DND-41 (cell line): ENCODE measurements around the gene GABRA4.

ENCODE experiments used
- ATAC-seq: fragments of 200-7000 bp; cut with Tn5 transposase; 3 replicates; pipeline ENCODE4 v1.9.1; 2021; ENCODE audit warnings: low read depth; ENCODE audit not compliant: insufficient read depth
- DNase-seq: peaks from one replicate; pipeline ENCODE4 v3.0.0-alpha.2; 2020
- H2AFZ ChIP-seq: 2 replicates; pipeline ENCODE4 v1.6.0; 2012; ENCODE audit warnings: low read depth, low read length
- H3K27ac ChIP-seq: 2 replicates; pipeline ENCODE4 v1.5.1; 2012; ENCODE audit warnings: low read length, inconsistent platforms
- H3K27me3 ChIP-seq: fragments of 200-600 bp; sonication (generic); 2 replicates; pipeline ENCODE4 v1.6.0; 2012; ENCODE audit warnings: low read length, mild to moderate bottlenecking, inconsistent platforms; ENCODE audit not compliant: insufficient read depth, poor library complexity
- H3K36me3 ChIP-seq: 2 replicates; pipeline ENCODE4 v1.5.1; 2012; ENCODE audit warnings: low read length, inconsistent platforms; ENCODE audit not compliant: insufficient read depth
- H3K4me1 ChIP-seq: 2 replicates; pipeline ENCODE4 v1.5.1; 2012; ENCODE audit warnings: mild to moderate bottlenecking, low read length; ENCODE audit not compliant: insufficient read depth
- H3K4me2 ChIP-seq: 2 replicates; pipeline ENCODE4 v1.6.0; 2012; ENCODE audit warnings: mild to moderate bottlenecking, moderate library complexity, low read length, inconsistent platforms; ENCODE audit not compliant: insufficient read depth
- H3K4me3 ChIP-seq, 2 experiments: fragments of 200-600 bp in 1 of 2; shearing (Covaris generic) in 1 of 2; 2 replicates each; pipeline ENCODE4 v1.5.1; 2012 to 2016; ENCODE audit warnings: inconsistent platforms in 2 of 2, low read length in 2 of 2, mild to moderate bottlenecking in 2 of 2, low read depth in 1 of 2, moderate library complexity in 1 of 2
- H3K79me2 ChIP-seq: 2 replicates; pipeline ENCODE4 v1.6.0; 2012; ENCODE audit warnings: low read length, inconsistent platforms; ENCODE audit not compliant: insufficient read depth
- H3K9ac ChIP-seq: 2 replicates; pipeline ENCODE4 v1.6.0; 2012; ENCODE audit warnings: low read depth, mild to moderate bottlenecking, inconsistent platforms, low read length, moderate library complexity
- H3K9me3 ChIP-seq: 2 replicates; pipeline ENCODE4 v1.5.1; 2012; ENCODE audit warnings: low read length, moderate library complexity, mild to moderate bottlenecking, inconsistent platforms; ENCODE audit not compliant: insufficient read depth, severe bottlenecking
- H4K20me1 ChIP-seq: 2 replicates; pipeline ENCODE4 v1.6.0; 2012; ENCODE audit warnings: low read length; ENCODE audit not compliant: insufficient read depth
- CTCF ChIP-seq: IDR thresholded peaks from 2 replicates; pipeline ENCODE4 v1.5.1; 2012; ENCODE audit warnings: borderline replicate concordance, low read length, moderate library complexity, mild to moderate bottlenecking; ENCODE audit not compliant: poor library complexity, severe bottlenecking; ENCODE audit errors: extremely low read depth
- EZH2 ChIP-seq: IDR thresholded peaks from 3 replicates; pipeline ENCODE4 v1.6.1; 2012; ENCODE audit warnings: borderline replicate concordance, low read depth, mild to moderate bottlenecking, moderate library complexity, low read length, inconsistent platforms; ENCODE audit not compliant: severe bottlenecking

GABRA4 gene

GRCh38 chr4:46958742-46959488 is 34.5 kb downstream of the GABRA4 start:
- no peak overlapping the region for H2AFZ ChIP-seq
- TF ChIP-seq CTCF (no peak), EZH2 (no peak)
- ATAC-seq (no peak), DNase-seq (no peak)
- no peaks in the 10 kb centered on the region for H3K27me3 ChIP-seq
- no peaks in the 10 kb centered on the region for H4K20me1 ChIP-seq
- H3K9ac ChIP-seq = no peak overlapping the region
- no peaks in the 10 kb centered on the region for H3K9me3 ChIP-seq
- no peaks in the 10 kb centered on the region for H3K79me2 ChIP-seq
- H3K36me3 ChIP-seq = no peaks in the 10 kb centered on the region
- no peak overlapping the region for H3K4me3 ChIP-seq
- H3K27ac ChIP-seq = no peak overlapping the region
- no peak overlapping the region for H3K4me2 ChIP-seq
- no peaks in the 10 kb centered on the region for H3K4me1 ChIP-seq

GRCh38 chr4:46956451-46956850 is 36.9 kb downstream of the GABRA4 start:
- no peak overlapping the region for H3K27ac ChIP-seq
- H3K4me1 ChIP-seq = no peaks in the 10 kb centered on the region
- DNase-seq (no peak), ATAC-seq (no peak)
- H3K9me3 ChIP-seq = no peaks in the 10 kb centered on the region
- H3K79me2 ChIP-seq = no peaks in the 10 kb centered on the region
- no peak overlapping the region for H2AFZ ChIP-seq
- H3K9ac ChIP-seq = no peak overlapping the region
- no peaks in the 10 kb centered on the region for H3K27me3 ChIP-seq
- no peaks in the 10 kb centered on the region for H3K36me3 ChIP-seq
- H3K4me3 ChIP-seq = no peak overlapping the region
- no peak for TF ChIP-seq CTCF
- no peak overlapping the region for H3K4me2 ChIP-seq
- no peaks in the 10 kb centered on the region for H4K20me1 ChIP-seq

GRCh38 chr4:46955601-46956000 is 37.8 kb downstream of the GABRA4 start:
- TF ChIP-seq CTCF = no peak
- TF ChIP-seq EZH2 = no peak
- no peak overlapping the region for H2AFZ ChIP-seq
- ATAC-seq (no peak), DNase-seq (no peak)
- no peaks in the 10 kb centered on the region for H3K27me3 ChIP-seq
- H3K9me3 ChIP-seq = no peaks in the 10 kb centered on the region
- H3K79me2 ChIP-seq = no peaks in the 10 kb centered on the region
- no peaks in the 10 kb centered on the region for H4K20me1 ChIP-seq
- no peak overlapping the region for H3K27ac ChIP-seq
- H3K4me2 ChIP-seq = no peak overlapping the region
- H3K4me1 ChIP-seq = no peaks in the 10 kb centered on the region
- H3K9ac ChIP-seq = no peak overlapping the region
- H3K4me3 ChIP-seq = no peak overlapping the region
- no peaks in the 10 kb centered on the region for H3K36me3 ChIP-seq
